Right atrium auricular region (tissue), 2 donors: ENCODE measurements around the gene TOMM7. TPM values are rescaled to one million over a fixed set of nuclear protein-coding genes. Genes with fewer than 3 reads are reported as not detected.
A peak's percentile ranks its signal among the peaks of the same experiment; 100 is the strongest.

ENCODE experiments used
- DNase-seq: peaks from one replicate; pipeline ENCODE4 v3.0.0-alpha.2; 2019; ENCODE audit warnings: low spot score
- H3K27ac ChIP-seq, 2 donors: fragments of 200-600 bp; sonication (generic); 1 replicate in 1 of 2; 2 replicates in 1 of 2; pipeline ENCODE4 v1.5.1; 2016 to 2019
- H3K27me3 ChIP-seq, 2 donors: fragments of 200-600 bp; sonication (generic); one replicate each; pipeline versions ENCODE4 v1.5.1 to v1.6.0; 2017 to 2019
- H3K36me3 ChIP-seq: fragments of 200-600 bp; sonication (generic); one replicate; pipeline ENCODE4 v1.5.1; 2016
- H3K4me1 ChIP-seq, 2 donors: fragments of 200-600 bp; sonication (generic); one replicate each; pipeline versions ENCODE4 v1.5.1 to v1.6.0; 2017 to 2019
- H3K4me3 ChIP-seq, 2 donors: fragments of 200-600 bp; sonication (generic); 1 replicate in 1 of 2; 2 replicates in 1 of 2; pipeline ENCODE4 v1.5.1; 2017 to 2019; ENCODE audit warnings: mild to moderate bottlenecking in 1 of 2, moderate library complexity in 1 of 2
- H3K9me3 ChIP-seq, 2 donors: fragments of 200-600 bp; sonication (generic); one replicate each; pipeline ENCODE4 v1.5.1; 2019
- total RNA-seq, 2 donors: library from RNA; depleted of rRNA; stranded (reverse); fragments of >200 nt; gene quantifications; one replicate each; pipeline ENCODE4 v1.1.0, GENCODE V29; 2016
- TF ChIP-seq, protein P1 (sequence below), 2 donors: fragments of 200-600 bp; sonication (generic); IDR thresholded peaks; one replicate each; pipeline ENCODE4 v1.5.1; 2019; ENCODE audit warnings: antibody characterized with exemption in 2 of 2

Gene TOMM7
- total RNA-seq, 2 donors from 2014 or later, result 101 to 188 TPM

DNA sequence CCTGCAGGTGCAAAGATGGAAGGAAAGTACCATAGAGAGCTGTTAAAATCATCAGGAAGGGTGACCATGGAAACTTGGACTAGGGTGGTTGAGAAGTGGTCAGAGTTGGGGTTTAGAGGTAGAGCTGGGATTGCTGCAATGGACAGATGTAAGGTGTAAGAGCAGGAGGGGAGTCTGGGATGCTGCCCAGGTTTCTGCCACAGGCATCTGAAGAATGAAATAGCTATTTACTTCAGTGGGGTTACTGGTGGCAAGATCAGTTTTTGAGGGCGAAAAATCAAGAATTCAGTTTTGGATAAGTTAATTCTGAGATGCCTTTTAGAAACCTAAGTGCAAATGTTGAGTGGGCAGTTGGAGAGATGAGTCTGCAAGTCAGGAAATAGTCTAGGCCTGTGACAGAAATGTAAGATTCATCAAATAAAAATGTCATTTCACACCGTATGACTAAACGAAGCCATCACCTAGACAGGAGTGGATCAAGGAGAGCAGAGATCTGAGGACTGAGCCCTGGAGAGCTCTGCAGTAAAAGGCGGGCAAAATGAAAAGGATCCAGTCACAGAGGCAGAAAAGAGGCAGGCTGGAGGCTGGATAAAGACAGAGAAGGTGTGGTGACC lies 22.7 kb upstream of the TOMM7 start:
- H3K36me3 ChIP-seq, result no peaks in the 10 kb centered on the region
- no peaks in the 10 kb centered on the region for H3K27me3 ChIP-seq
- TF ChIP-seq, protein P1, sequence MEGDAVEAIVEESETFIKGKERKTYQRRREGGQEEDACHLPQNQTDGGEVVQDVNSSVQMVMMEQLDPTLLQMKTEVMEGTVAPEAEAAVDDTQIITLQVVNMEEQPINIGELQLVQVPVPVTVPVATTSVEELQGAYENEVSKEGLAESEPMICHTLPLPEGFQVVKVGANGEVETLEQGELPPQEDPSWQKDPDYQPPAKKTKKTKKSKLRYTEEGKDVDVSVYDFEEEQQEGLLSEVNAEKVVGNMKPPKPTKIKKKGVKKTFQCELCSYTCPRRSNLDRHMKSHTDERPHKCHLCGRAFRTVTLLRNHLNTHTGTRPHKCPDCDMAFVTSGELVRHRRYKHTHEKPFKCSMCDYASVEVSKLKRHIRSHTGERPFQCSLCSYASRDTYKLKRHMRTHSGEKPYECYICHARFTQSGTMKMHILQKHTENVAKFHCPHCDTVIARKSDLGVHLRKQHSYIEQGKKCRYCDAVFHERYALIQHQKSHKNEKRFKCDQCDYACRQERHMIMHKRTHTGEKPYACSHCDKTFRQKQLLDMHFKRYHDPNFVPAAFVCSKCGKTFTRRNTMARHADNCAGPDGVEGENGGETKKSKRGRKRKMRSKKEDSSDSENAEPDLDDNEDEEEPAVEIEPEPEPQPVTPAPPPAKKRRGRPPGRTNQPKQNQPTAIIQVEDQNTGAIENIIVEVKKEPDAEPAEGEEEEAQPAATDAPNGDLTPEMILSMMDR (IDR thresholded peaks at IDR 0.05), result no peak
- peak; percentile 4 for DNase-seq
- H3K4me3 ChIP-seq, result no peak overlapping the region
- H3K9me3 ChIP-seq, result no peaks in the 10 kb centered on the region
- no peak overlapping the region for H3K27ac ChIP-seq
- no peaks in the 10 kb centered on the region for H3K4me1 ChIP-seq

DNA sequence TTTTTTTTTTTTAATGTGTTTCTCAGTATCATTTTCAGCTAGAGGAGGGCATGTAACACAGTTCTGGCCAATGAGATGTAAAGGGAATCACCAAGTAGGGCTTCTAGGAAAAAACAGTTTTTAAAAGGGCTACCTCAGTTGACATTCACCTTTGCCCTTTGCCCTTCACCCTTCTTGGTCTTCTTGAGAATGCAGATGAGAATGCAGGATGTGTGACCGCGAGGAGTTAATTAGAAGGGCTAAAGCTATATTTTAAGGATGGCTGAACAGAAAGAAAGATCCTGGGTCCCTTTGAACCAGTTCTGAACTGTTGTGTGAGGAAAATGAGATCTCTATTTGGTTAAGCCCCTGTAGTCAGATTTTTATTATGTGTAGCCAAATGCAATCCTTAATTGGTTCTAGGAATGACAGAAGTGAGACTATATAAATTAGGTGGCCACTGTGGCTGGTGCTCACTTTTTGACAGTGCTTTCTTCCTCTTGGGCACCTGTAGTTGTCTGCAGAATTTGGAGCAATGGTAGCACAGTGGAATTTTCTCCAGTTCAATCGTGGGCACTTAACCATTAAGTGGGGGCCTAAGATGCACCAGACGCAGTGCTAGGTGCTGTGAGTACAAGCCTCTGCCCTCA lies 21.1 kb upstream of the TOMM7 start:
- Histone ChIP-seq H3K27ac (no peak overlapping the region), H3K27me3 (no peaks in the 10 kb centered on the region), H3K4me1 (no peaks in the 10 kb centered on the region), H3K4me3 (no peak overlapping the region), H3K36me3 (no peaks in the 10 kb centered on the region), H3K9me3 (no peaks in the 10 kb centered on the region)
- TF ChIP-seq, protein P1 (IDR thresholded peaks at IDR 0.05), result no peak
- DNase-seq, result no peak

DNA sequence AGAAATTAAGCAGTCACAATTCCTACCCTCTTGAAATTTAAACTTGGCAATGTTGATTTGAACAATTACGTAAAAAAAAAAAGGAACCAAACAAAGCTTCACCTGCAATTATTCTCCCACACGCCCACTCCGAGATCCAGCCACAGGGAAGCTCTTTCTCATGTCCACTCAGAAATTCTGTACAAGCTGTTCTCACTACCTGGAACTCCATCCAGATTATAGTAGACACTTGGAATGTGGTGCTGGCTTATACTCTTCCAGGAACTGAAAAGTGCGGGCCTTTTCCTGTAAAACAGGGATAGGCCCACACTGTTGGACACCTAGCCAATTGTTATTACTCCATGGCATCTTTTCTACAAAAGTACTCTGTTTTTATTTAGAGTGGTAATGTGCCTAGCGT lies 20.3 kb upstream of the TOMM7 start:
- H3K27me3 ChIP-seq, result no peaks in the 10 kb centered on the region
- TF ChIP-seq, protein P1 (IDR thresholded peaks at IDR 0.05), result no peak
- no peaks in the 10 kb centered on the region for H3K36me3 ChIP-seq
- H3K4me1 ChIP-seq, result no peaks in the 10 kb centered on the region
- peak overlapping the region; percentile 33 to 53 for H3K27ac ChIP-seq
- DNase-seq, result no peak
- no peaks in the 10 kb centered on the region for H3K9me3 ChIP-seq
- no peak overlapping the region for H3K4me3 ChIP-seq

DNA sequence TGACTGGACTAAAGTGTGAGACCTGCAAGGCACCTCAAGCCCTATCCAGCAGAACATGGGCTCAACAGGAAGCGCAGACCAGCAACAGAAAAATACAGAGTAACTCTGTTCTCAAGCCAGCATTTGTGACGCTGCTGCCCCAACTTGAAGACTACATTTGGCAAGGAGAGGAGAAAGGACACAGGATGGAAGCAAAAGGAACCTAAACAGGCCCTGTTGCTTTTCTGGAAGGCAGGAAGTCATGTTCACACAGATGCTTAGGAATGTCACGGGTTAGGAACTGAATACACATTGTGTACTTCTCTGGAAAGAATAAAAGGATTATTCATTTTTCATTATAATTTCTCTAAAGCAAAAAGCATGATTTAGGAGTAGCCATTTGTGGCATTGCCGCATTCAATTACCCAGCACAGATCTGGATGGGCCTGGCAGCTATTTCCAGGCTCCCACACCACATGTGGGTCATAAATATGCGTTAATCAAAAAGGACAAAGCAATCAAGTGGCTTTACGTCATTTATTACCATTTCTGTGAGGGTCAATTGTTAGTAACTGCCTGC lies 19.8 kb upstream of the TOMM7 start:
- Histone ChIP-seq H3K4me1 (no peaks in the 10 kb centered on the region), H3K36me3 (no peaks in the 10 kb centered on the region), H3K27me3 (no peaks in the 10 kb centered on the region), H3K9me3 (no peaks in the 10 kb centered on the region), H3K4me3 (no peak overlapping the region), H3K27ac (peak overlapping the region; percentile 33 to 53)
- TF ChIP-seq, protein P1 (IDR thresholded peaks at IDR 0.05), result no peak
- DNase-seq, result no peak

DNA sequence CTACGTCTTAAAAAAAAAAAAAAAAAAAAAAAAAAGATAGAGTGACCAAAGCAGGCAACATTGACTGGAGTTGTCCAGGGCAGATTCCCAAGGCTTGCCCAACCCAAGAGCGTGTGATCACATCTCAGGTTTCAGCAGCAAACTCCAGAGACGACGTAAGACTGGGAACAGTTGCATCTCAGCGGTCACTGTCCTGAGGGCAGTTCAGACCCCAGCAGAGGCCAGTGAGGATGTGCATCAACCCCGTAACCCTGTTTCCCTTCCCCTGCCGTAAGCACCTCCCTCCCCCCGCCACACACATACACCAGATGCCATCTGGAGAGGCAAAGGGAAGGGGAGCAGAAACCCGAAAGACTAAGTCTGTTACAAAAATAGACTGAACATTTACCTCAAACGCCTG lies 19.3 kb upstream of the TOMM7 start:
- Histone ChIP-seq H3K4me3 (no peak overlapping the region), H3K27ac (peak overlapping the region; percentile 33 to 53)
- TF ChIP-seq, protein P1 (IDR thresholded peaks at IDR 0.05), result no peak

More for the DNA sequence above, 19.3 kb upstream of the TOMM7 start:
- Histone ChIP-seq H3K9me3 (no peaks in the 10 kb centered on the region), H3K4me1 (no peaks in the 10 kb centered on the region), H3K27me3 (no peaks in the 10 kb centered on the region), H3K36me3 (no peaks in the 10 kb centered on the region)
- DNase-seq, result no peak
